ENCODE data around the gene SPATS2.

Gene SPATS2

GRCh38 chr12:49552899-49553298 is 185.6 kb downstream of the SPATS2 start:
- no peak for DNase-seq (ENCODE audit: low spot score)
- no peak for TF ChIP-seq CTCF (IDR thresholded peaks at IDR 0.05; ENCODE audit: borderline replicate concordance, control extremely low read depth, extremely low read depth, insufficient read depth, missing control alignments)
- in situ Hi-C loops (cut with MboI; ENCODE audit: low sequenced_read_pairs, unreplicated experiment) = no loop called here

GRCh38 chr12:49553512-49554088 is 186.3 kb downstream of the SPATS2 start:
- DNase-seq (ENCODE audit: low spot score) = peak; percentile 72
- in situ Hi-C loops (cut with MboI; ENCODE audit: low sequenced_read_pairs, unreplicated experiment) = no loop called here
- peak; percentile 25 for TF ChIP-seq CTCF (IDR thresholded peaks at IDR 0.05; ENCODE audit: borderline replicate concordance, control extremely low read depth, extremely low read depth, insufficient read depth, missing control alignments)

GRCh38 chr12:49554266-49554665 is 187.0 kb downstream of the SPATS2 start:
- no peak for TF ChIP-seq CTCF (IDR thresholded peaks at IDR 0.05; ENCODE audit: borderline replicate concordance, control extremely low read depth, extremely low read depth, insufficient read depth, missing control alignments)
- no peak for DNase-seq (ENCODE audit: low spot score)
- in situ Hi-C loops (cut with MboI; ENCODE audit: low sequenced_read_pairs, unreplicated experiment) = no loop called here

GRCh38 chr12:49555631-49556390 is 188.5 kb downstream of the SPATS2 start:
- in situ Hi-C loops (cut with MboI; ENCODE audit: low sequenced_read_pairs, unreplicated experiment) = no loop called here
- TF ChIP-seq CTCF (IDR thresholded peaks at IDR 0.05; ENCODE audit: borderline replicate concordance, control extremely low read depth, extremely low read depth, insufficient read depth, missing control alignments) = no peak
- DNase-seq (ENCODE audit: low spot score) = no peak

- in situ Hi-C loops (cut with MboI; ENCODE audit: low sequenced_read_pairs, unreplicated experiment) = no loop called here
- no peak for DNase-seq (ENCODE audit: low spot score)
- TF ChIP-seq CTCF (IDR thresholded peaks at IDR 0.05; ENCODE audit: borderline replicate concordance, control extremely low read depth, extremely low read depth, insufficient read depth, missing control alignments) = no peak
Observed at GRCh38 chr12:49556391-49557186, 189.3 kb downstream of the SPATS2 start.

GRCh38 chr12:49557187-49557916 is 190.1 kb downstream of the SPATS2 start:
- no peak for DNase-seq (ENCODE audit: low spot score)
- in situ Hi-C loops (cut with MboI; ENCODE audit: low sequenced_read_pairs, unreplicated experiment) = no loop called here
- TF ChIP-seq CTCF (IDR thresholded peaks at IDR 0.05; ENCODE audit: borderline replicate concordance, control extremely low read depth, extremely low read depth, insufficient read depth, missing control alignments) = no peak
